ENCODE results near the gene CNMD. TPM values are rescaled to one million over a fixed set of nuclear protein-coding genes. Genes with fewer than 3 reads are reported as not detected.

Gene CNMD
- total and polyA plus RNA-seq, 2 of the 8 experiments (the other 6 are each of a cell fraction or from before 2014, with no cell fraction given): 87.4 to 113 TPM

DNA sequence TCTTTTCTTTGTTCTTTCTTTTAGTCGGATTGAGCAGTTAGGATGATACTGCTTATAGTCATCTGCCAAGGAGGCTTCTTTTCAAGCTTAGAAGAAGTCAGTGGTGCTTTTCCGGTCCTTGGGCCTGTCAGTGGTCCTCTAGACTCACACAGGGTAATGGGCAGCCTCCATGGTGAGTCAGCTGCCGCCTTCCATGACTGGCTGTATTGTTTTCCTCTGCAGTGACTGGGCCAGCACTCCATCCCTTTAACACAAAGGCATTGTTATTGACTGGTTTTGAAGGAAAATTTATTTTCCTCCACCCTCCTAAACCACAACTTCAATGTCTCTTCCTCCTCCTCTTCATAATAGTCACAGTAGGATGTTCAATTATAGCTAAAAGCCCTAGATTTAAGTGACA lies 47.1 kb upstream of the CNMD start (continued):
- TF ChIP-seq CHD7 (IDR thresholded peaks at IDR 0.05; ENCODE audit: insufficient replicate concordance, low read length) (no peak), EZH2 (IDR thresholded peaks at IDR 0.05; ENCODE audit: low read depth, low read length, severe bottlenecking) (no peak)

Measured in H1 (cell line).